Neural progenitor cell (in vitro differentiated cells): ENCODE results near the gene FBXL22. TPM values are rescaled to one million over a fixed set of nuclear protein-coding genes. Genes with fewer than 3 reads are reported as not detected.

Source experiments
- DNase-seq: peaks from one replicate; pipeline ENCODE4 v3.0.0-alpha.2; 2016; ENCODE audit warnings: low spot score
- H2AFZ ChIP-seq: fragments of 200-600 bp; sonication (generic); replicated peaks from 2 replicates; pipeline ENCODE4 v1.6.1; 2016; ENCODE audit warnings: antibody characterized with exemption
- H3F3A ChIP-seq: fragments of 200-600 bp; sonication (generic); 2 replicates; pipeline ENCODE4 v1.6.1; 2016; ENCODE audit warnings: antibody characterized with exemption, low read depth
- H3K27ac ChIP-seq: fragments of 200-600 bp; sonication (generic); 2 replicates; pipeline ENCODE4 v1.5.1; 2016; ENCODE audit warnings: mild to moderate bottlenecking
- H3K27me3 ChIP-seq: fragments of 200-600 bp; sonication (generic); 2 replicates; pipeline ENCODE4 v1.6.1; 2016; ENCODE audit warnings: mild to moderate bottlenecking, moderate library complexity
- H3K36me3 ChIP-seq: fragments of 200-600 bp; sonication (generic); 2 replicates; pipeline ENCODE4 v1.5.1; 2016
- H3K4me1 ChIP-seq: fragments of 200-600 bp; sonication (generic); 2 replicates; pipeline ENCODE4 v1.6.1; 2016; ENCODE audit warnings: mixed run types
- H3K4me2 ChIP-seq: fragments of 200-600 bp; sonication (generic); 2 replicates; pipeline ENCODE4 v1.6.1; 2016
- H3K4me3 ChIP-seq: fragments of 200-600 bp; sonication (generic); 2 replicates; pipeline ENCODE4 v1.5.1; 2016
- H3K79me2 ChIP-seq: fragments of 200-600 bp; sonication (generic); 2 replicates; pipeline ENCODE4 v1.6.1; 2016; ENCODE audit warnings: low read depth
- H3K9ac ChIP-seq: fragments of 200-600 bp; sonication (generic); 2 replicates; pipeline ENCODE4 v1.6.1; 2016
- H3K9me3 ChIP-seq: fragments of 200-600 bp; sonication (generic); 2 replicates; pipeline ENCODE4 v1.5.1; 2016; ENCODE audit warnings: low read depth
- H4K20me1 ChIP-seq: fragments of 200-600 bp; sonication (generic); 2 replicates; pipeline ENCODE4 v1.6.1; 2016; ENCODE audit warnings: low read depth
- H3K27ac Mint-ChIP-seq: 3 replicates; pipeline ENCODE4 v1.8.0; 2021; ENCODE audit warnings: mixed read lengths
- H3K27me3 Mint-ChIP-seq: 2 replicates; pipeline ENCODE4 v1.8.0; 2022; ENCODE audit warnings: low read depth, mild to moderate bottlenecking, inconsistent platforms, moderate library complexity, mixed read lengths; ENCODE audit not compliant: insufficient read depth
- H3K36me3 Mint-ChIP-seq: 3 replicates; pipeline ENCODE4 v1.8.0; 2021; ENCODE audit warnings: mixed read lengths
- H3K4me1 Mint-ChIP-seq: 3 replicates; pipeline ENCODE4 v1.8.0; 2021; ENCODE audit warnings: mixed read lengths
- H3K4me3 Mint-ChIP-seq: 3 replicates; pipeline ENCODE4 v1.8.0; 2021; ENCODE audit warnings: mild to moderate bottlenecking, moderate library complexity, mixed read lengths
- H3K9me3 Mint-ChIP-seq: 3 replicates; pipeline ENCODE4 v1.8.0; 2020; ENCODE audit warnings: mixed read lengths
- EZH2 ChIP-seq: fragments of 200-600 bp; sonication (generic); IDR thresholded peaks from 2 replicates; pipeline ENCODE4 v1.6.1; 2017; ENCODE audit warnings: antibody characterized with exemption, mild to moderate bottlenecking, moderate library complexity
- EZH2phosphoT487 ChIP-seq: fragments of 200-600 bp; sonication (generic); IDR thresholded peaks from 2 replicates; pipeline ENCODE4 v1.6.1; 2017; ENCODE audit warnings: antibody characterized with exemption
- total RNA-seq: library from RNA; depleted of rRNA; stranded (reverse); fragments of >200 nt; gene quantifications from 2 replicates; pipeline ENCODE4 v1.2.3, GENCODE V29; 2015; ENCODE audit warnings: low replicate concordance
- TF ChIP-seq, protein P1 (sequence below): fragments of 200-600 bp; sonication (generic); IDR thresholded peaks from 2 replicates; pipeline ENCODE4 v1.5.1; 2017; ENCODE audit warnings: antibody characterized with exemption, mild to moderate bottlenecking

FBXL22 gene
- total RNA-seq, 1 donor from 2014 or later = 0.71 TPM

DNA sequence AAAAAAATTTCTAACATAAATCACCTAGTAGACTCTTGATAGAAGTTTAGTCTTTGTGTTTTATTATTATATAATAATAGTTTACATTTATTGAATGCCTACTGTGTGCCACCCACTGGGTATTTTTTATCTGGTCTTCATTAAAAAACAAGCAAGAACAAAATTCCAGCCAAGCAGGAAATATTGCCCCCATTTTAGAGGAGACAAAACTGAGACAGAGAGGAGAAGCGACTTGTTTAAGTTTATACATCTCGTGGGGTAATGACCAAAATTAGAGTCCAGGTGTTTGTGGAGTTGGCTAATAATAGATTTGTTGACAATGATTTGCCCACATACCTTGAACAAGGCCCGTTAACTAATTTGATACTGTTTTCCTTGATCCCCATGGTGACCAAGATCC, 33.1 kb upstream of the FBXL22 start:
- no peak overlapping the region for H3K27ac Mint-ChIP-seq
- H3K27me3 Mint-ChIP-seq = no peaks in the 10 kb centered on the region
- Histone ChIP-seq H3K4me2 (no peak overlapping the region), H4K20me1 (no peaks in the 10 kb centered on the region), H3K4me1 (peaks cover 17% of the 10 kb centered on the region), H3K27ac (no peak overlapping the region), H3K79me2 (no peaks in the 10 kb centered on the region), H3K4me3 (no peak overlapping the region), H3F3A (peaks cover 8% of the 10 kb centered on the region), H3K27me3 (no peaks in the 10 kb centered on the region), H3K36me3 (peaks cover 12% of the 10 kb centered on the region), H3K9ac (no peak overlapping the region), H2AFZ (no peak overlapping the region), H3K9me3 (no peaks in the 10 kb centered on the region)
- H3K4me1 Mint-ChIP-seq = peaks cover 6% of the 10 kb centered on the region
- H3K4me3 Mint-ChIP-seq = no peak overlapping the region
- no peak for TF ChIP-seq EZH2
- no peak for TF ChIP-seq EZH2phosphoT487
- TF ChIP-seq, protein P1, sequence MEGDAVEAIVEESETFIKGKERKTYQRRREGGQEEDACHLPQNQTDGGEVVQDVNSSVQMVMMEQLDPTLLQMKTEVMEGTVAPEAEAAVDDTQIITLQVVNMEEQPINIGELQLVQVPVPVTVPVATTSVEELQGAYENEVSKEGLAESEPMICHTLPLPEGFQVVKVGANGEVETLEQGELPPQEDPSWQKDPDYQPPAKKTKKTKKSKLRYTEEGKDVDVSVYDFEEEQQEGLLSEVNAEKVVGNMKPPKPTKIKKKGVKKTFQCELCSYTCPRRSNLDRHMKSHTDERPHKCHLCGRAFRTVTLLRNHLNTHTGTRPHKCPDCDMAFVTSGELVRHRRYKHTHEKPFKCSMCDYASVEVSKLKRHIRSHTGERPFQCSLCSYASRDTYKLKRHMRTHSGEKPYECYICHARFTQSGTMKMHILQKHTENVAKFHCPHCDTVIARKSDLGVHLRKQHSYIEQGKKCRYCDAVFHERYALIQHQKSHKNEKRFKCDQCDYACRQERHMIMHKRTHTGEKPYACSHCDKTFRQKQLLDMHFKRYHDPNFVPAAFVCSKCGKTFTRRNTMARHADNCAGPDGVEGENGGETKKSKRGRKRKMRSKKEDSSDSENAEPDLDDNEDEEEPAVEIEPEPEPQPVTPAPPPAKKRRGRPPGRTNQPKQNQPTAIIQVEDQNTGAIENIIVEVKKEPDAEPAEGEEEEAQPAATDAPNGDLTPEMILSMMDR = no peak
- no peak for DNase-seq
- no peaks in the 10 kb centered on the region for H3K9me3 Mint-ChIP-seq
- H3K36me3 Mint-ChIP-seq = peaks cover 24% of the 10 kb centered on the region

DNA sequence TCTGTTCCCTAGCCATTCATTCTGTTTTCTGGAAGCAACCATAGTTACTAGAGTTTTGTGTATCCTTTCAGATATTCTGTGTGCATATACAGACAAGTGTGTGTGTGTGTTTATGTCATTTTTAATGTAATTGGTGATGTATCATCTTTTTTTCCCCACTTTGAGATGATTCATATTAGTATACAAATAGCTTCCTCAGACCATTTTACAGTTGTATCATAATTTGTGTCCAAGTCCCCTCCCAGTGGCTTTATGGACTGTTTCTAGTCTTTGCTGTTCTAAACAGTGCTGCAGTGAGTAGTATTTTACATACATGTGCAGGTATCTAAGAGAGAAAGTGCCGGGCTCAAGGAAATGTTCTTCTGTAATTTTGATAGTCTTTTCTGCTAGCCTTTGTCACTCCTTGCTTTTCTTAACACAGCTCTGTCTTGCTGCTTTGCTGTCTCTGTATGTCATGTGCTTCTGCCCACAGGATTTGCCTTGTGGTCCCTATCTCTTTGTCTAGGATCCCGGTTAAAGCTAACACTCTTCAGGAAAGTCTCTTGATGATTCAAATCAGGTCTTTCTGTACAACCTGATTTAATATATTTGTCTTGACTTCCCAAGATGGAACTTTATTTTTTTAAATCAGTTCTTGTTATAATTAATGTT, 31.5 kb upstream of the FBXL22 start:
- H3K27me3 ChIP-seq = no peaks in the 10 kb centered on the region
- H3K4me1 ChIP-seq = peaks cover 3% of the 10 kb centered on the region
- H3K9ac ChIP-seq = no peak overlapping the region
- H2AFZ ChIP-seq = no peak overlapping the region
- peaks cover 12% of the 10 kb centered on the region for H3K36me3 ChIP-seq
- no peaks in the 10 kb centered on the region for H4K20me1 ChIP-seq
- H3K4me3 ChIP-seq = no peak overlapping the region
- Mint-ChIP-seq H3K27me3 (no peaks in the 10 kb centered on the region), H3K27ac (no peak overlapping the region), H3K36me3 (peaks cover 16% of the 10 kb centered on the region), H3K4me1 (no peaks in the 10 kb centered on the region), H3K4me3 (no peak overlapping the region), H3K9me3 (no peaks in the 10 kb centered on the region)
- DNase-seq = no peak
- no peak overlapping the region for H3K27ac ChIP-seq
- TF ChIP-seq EZH2phosphoT487 = no peak
- no peak for TF ChIP-seq EZH2
- TF ChIP-seq, protein P1 = no peak
- no peaks in the 10 kb centered on the region for H3K9me3 ChIP-seq
- H3K79me2 ChIP-seq = no peaks in the 10 kb centered on the region
- H3K4me2 ChIP-seq = no peak overlapping the region
- peaks cover 3% of the 10 kb centered on the region for H3F3A ChIP-seq

DNA sequence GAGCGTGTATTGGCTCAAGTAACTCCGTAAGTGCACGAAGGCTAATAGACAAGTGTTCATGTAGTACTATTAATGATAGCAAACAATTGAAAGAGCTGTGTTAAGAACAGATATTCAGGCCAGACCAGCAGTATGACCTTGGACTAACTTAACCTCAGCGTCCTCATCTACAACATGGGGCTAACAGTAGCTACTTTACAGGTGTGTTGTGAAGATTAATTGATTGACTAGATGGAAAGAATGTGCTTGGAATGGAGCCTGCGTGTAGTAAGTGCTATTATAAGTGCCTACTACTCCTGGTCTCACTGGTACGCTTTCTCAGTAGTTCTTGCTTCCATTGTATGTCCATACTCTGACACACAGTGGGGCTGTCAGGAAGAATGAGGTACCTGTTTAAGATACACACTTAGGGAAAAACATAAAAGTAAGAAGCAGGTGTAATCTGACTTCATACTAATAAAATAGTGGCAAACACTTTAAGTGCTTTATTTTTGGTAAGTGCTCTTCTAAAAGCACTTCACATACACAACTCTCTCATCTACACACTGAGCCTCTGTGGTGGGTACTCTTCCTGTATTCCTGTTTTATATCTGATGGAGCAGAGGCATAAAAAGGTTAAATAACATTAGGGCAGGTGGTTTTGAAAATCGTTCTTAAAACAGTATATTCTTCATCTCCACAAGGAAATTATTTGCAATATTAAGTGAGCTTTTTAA, 24.3 kb upstream of the FBXL22 start:
- Histone ChIP-seq H3K4me3 (no peak overlapping the region), H4K20me1 (no peaks in the 10 kb centered on the region), H3K4me2 (no peak overlapping the region), H3K9me3 (no peaks in the 10 kb centered on the region), H3K4me1 (no peaks in the 10 kb centered on the region), H3K27me3 (no peaks in the 10 kb centered on the region), H2AFZ (no peak overlapping the region), H3K9ac (no peak overlapping the region), H3F3A (no peaks in the 10 kb centered on the region), H3K79me2 (no peaks in the 10 kb centered on the region), H3K36me3 (peaks cover 6% of the 10 kb centered on the region), H3K27ac (no peak overlapping the region)
- TF ChIP-seq EZH2 (no peak), EZH2phosphoT487 (no peak)
- TF ChIP-seq, protein P1 = no peak
- H3K4me1 Mint-ChIP-seq = no peaks in the 10 kb centered on the region
- peaks cover 13% of the 10 kb centered on the region for H3K36me3 Mint-ChIP-seq
- no peaks in the 10 kb centered on the region for H3K9me3 Mint-ChIP-seq
- no peak overlapping the region for H3K4me3 Mint-ChIP-seq
- no peak overlapping the region for H3K27ac Mint-ChIP-seq
- no peaks in the 10 kb centered on the region for H3K27me3 Mint-ChIP-seq
- DNase-seq = no peak
